ENCODE measurements around the gene FRMD1.

FRMD1 gene

DNA sequence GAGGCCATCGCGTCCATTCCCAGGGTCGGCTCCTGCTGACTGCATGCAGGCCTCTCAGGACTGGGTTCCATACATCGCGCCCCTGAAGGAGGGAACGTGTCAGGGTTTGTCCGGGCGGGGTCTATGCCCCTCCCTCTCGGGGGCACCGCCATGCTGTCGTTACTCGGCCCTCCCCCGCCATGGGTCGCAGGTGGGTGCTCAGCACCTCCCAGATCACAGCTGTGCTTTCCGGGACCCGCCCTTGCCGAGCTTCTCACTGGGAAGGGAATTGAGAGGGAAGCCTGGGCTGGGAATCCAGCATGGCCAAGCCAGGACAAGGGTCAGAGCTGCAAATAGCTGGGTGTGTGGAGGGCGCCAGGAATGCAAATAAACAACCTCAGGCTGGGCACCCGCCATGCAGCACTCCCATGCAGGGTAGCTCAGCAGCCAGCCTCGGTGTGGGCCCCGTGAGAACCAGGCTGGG is at the start of gene FRMD1:
FRMD1 (minus strand) TSS at position 270 of the 463 bp plus-strand sequence; CDS start at position 152, 118 bp downstream.
- no peak for DNase-seq

DNA sequence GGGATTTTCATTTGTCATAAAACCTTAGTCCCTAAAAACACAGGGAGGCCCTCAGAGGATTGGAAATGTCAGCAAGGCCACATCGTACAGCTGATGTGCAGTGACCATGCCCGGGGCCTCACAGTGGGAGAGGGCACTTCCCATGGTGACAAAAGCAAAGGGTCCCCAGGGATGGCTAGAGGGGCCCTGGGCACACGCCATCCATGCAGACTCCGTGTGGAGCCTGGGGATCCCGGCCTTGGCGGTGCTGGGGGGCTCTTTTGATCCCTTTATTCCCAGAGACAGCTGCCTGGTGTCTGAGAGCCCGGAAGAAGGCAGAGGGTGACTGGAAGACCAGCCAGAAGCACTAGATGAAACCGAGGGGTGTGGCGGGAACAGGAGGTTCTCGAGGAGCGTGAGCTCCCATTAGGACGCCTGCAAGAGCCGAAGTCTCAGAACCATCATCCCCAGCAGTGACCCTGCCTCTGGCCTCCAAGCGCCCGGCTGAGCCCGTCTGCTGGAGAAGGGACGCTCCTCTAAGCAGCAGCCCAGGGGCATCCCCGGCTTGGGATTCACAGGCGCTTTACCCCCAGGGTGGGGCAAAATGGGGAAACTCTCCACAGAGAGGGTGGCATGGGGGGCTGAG is 49.1 kb upstream of the FRMD1 start:
- no peak for DNase-seq

DNA sequence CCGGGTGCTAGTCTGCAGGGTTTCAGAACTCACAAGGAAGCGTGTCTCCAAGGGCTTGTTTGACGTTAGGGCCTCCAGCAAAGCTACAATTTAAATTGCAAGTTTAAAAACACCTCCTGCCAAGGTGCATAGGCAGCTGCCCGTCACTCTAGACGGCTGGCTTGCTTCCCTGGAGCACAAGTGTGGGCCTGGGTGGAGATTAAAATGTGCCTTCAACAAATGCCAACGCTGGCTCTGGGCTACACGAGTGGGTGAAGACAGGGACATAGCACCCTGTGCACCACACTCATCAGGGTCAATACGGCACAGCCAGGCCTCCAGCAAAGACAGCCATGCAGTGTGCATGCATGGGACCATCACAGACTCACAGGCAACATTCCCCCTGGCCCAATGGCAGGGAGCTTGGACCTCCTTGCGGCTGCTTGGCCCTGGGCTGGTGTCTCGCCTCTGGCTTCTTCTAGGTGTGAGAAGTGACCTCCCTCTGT is 48.4 kb upstream of the FRMD1 start:
- no peak for DNase-seq

DNA sequence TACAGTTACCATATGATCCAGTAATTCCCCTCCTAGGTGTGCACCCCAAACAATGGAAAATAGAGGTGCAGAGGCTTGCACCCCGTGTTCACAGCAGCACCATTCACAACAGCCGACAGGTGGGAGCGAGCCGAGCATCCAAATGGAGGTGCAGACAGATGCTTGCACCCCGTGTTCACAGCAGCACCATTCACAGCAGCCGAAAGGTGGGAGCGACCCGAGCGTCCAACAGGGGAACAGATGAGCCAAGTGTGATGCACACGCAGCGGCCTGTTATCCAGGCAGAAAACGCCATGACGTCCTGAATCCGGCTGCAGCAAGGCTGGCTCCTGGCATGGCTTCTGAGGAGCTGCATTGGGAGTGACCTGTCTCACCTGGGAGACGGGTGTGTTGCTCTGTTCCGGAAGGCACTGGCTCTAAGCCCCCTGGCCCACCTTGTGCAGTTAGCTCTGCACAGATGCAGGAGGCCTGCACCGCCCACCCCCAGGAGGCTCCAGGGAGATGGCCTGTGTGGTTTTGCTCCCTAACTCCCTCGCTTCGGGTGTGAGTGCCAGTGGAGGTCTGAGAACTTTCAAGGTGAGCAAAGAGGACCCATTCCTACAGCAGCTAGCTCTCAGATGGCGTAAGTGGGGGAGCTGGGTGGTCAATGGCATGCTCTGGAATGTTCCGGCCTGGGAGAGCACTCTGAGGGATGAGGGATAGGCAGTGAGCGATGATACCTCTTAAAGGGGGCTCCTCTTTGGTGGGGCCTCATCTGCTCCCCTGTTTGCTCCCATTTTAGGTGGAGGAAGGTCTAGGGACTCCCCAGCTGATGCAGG is 47.8 kb upstream of the FRMD1 start:
- DNase-seq: no peak

DNA sequence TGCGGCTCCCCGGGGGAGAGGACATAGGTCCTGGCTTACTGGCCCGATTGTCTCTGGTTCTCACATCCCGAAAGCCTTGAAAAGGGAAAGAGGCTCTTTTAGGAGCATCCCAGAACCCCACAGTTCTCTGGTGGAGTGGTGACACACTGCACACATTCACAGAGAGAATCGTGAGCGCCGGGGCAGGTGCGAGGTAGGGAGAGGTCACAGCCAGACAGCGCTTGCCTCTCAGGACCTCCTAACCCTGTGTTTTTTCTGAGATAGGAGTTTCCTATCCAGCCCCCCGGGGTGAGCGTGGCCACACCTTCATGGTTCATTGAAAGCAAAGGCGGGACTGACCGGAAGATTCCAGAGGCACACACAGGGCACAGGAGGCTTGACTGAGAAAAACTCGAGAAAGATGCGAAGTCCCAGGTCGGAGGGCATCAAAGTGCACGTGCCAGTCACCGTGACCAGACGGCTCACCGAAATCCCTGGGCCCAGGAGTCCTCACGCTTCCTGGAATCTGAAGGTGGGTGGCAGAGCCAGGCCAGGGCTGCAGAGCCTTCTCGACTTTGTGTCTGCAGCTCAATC is 46.5 kb upstream of the FRMD1 start:
- DNase-seq: no peak

DNA sequence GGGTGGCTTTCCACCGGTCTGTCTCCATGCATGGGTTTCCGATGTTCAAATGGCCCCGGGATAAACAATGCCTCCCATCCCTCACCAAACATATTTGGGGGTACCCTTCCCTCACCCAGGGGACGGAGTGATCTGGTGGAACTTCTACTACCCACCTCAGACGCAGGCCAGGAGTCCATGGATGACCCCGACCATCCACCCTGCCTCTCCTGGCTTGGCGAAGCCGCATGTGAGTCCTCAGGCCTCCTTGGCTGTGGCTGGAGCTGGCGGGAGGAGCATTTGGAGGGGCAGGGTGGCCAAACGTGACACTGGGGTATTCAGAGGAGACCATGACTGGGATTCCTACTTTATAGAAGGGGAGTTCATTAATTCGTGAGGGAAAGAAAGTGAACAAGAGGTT is 45.9 kb upstream of the FRMD1 start:
- DNase-seq: no peak

DNA sequence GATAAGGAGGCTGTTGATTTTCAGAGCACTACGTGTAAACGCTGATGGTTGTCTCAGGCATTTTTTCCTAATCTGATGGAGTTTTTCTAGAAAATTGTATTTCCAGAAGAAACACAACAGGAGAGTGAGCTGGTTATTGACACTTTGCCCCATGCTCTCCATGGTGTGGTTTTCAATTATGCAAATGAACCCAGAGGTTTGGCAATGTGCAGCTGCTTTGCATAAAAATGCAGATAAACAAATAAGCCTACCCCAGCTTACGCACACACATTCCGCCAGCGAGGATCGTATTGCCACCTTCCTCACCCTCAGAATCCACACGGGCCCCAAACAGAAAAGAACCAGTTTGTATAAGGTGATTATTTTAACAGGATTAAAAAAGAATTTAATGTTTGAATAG is 45.1 kb upstream of the FRMD1 start:
- DNase-seq: no peak

DNA sequence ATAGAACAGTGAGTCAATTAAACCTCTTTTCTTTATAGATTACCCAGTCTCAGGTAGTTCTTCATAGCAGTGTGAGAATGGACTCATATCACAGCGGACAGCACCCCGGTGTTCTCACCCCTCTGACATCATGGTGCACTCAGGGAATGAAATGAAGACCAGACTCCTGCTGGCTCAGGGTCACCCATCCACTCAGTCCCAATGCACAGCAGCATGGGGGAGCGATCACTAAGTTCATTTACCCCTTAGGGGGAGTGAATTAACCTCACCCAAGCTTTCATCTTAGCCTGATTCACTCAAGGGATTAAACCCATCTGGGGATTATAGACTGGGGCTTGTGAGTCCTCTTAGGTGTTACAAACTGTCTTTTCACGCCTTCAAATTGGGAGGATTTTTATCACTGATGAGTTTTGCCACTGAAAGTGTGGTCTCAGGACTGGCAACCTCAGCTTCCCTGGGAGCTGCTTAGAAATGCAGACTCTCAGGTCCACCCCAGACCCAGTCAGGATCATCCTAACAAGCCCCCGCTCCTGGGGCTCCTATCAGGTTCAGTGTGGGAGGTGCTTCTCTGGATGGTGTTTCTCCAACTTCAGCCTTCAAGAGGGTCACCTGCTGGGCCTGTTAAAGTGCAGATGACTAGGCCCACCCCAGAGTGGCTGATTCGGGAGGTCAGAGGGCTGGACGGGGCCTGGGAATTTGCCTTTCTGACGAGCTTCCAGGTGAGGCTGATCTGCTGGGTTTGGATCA is 44.3 kb upstream of the FRMD1 start:
- no peak for DNase-seq

DNA sequence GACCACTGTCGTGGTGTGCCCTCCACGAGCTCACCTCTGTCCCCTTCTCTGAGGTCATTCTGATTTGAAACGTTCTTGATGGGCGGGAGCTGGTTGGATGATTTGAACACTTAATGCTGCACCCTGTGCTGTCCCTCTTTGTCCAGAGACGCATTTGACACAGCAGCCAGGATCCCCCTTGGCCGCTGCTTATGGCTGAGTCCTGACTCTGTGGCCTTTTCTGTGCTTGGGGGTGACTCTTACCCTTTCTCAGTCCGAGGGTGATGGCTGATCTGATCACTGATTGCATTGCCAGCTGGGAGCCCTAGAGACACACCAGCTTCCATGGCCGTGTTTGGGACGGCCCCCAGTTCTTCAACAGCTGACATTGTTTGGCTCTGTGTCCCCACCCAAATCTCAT is 43.5 kb upstream of the FRMD1 start:
- no peak for DNase-seq

DNA sequence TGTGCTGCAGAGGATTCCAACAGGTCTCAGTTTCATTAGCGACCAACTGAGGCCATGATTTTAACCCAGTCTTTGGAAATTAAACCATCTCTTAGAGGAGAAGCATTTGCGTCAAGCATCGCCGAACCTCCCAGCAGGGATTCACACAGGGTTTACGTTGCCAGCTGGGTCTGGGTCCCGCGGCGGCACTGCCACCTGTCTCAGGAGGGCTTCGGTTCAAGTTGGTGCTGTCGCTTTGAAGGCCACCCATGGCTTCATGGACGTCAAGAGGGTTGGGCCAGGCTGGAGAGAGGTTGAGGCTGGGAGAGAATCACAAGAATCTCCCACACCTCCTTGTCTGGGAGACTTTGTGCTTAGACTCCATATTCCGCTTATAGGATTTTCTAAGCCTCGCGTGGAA is 43.0 kb upstream of the FRMD1 start:
- DNase-seq: no peak

DNA sequence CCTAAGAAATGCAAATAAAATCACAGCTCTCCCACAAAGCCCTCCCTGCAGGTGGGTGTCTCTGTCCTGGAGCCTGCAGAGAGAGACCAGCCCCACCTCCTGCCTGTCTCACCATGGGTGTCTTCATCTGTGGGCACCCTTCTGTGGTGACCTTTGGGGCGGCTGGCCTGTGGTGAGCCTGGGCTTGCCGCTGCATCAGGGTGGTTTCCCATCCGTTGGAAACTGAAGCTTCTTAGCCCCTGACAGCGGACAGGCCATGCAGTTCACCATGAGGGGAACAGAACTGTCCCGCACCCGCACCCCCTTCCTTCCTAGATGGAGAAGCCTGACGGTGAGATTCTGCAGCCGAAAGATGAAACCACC is 42.3 kb upstream of the FRMD1 start:
- no peak for DNase-seq

DNA sequence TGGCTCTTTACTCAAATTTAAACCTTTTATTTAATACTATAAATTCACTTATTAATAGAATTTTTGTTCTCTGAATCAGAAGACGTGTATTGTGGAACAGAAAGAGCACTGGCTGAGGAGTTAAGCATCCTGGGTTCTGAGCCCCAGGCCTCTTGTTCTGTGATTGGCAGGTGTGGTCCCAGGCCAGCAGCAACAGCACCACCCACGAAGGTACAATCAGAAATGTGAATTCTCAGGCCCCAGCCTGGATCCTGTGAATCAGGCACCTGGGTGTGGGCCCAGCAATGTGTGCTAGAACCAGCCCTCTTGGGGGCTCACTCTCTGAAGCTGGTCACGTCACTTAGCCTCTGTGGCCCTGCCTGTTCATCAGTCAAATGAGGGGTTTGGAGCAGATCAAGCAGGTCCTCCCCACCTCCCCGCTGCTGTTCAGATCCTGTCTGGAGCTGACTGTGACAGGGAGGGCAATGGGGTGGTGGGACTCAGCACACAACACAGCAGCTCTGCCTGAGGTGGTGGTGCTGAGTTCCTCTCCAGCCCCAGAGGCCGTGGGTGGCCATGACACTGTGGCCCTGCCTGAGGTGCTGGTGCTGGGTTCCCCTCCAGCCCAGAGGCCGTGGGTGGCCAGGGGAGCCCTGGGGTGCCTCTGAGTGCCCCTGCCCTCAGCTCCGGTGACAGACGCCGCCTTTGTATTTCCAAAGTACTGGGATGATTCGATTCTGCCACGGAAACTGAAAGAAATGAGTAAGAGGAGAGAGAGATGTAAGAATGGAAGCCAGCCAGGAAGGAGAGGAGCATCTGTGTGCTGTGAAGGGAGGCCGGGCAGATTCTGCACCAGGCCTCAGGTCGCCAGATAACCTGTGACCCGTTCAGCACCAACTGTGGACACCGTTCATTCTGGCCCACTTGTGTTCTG is 41.6 kb upstream of the FRMD1 start:
- DNase-seq: no peak

DNA sequence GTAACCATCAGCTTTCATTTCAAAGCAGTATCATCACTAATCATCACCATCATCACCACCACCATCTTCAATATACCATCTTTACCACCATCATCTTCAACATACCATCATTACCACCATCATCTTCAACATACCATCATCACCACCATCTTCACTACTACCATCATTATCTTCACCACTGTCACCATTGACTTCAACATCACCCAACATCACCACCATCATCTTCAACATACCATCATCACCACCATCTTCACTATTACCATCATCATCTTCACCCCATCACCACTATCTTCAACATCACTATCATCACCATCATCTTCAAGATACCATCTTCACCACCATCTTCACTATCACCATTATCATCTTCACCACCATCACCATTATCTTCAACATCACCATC is 40.5 kb upstream of the FRMD1 start:
- DNase-seq: no peak

DNA sequence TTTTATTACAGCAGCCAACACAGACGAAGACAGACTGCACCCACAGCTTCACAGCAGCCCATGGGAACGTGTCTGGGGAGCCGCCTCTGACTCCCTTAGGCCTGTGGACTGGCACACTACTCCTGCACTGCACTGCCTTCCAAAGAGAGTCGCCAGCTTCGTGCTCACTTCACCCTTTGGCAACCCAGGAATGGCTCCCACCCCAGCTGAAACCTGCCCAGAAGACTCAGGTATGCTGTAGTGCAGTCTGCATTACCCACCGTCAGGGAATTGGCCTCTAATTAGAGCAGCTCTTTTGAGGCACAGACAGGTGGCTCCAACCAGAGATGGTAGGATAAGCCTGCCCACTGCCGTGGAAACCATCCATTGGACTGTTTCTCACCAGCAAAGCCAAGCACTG is 39.9 kb upstream of the FRMD1 start:
- DNase-seq: no peak

DNA sequence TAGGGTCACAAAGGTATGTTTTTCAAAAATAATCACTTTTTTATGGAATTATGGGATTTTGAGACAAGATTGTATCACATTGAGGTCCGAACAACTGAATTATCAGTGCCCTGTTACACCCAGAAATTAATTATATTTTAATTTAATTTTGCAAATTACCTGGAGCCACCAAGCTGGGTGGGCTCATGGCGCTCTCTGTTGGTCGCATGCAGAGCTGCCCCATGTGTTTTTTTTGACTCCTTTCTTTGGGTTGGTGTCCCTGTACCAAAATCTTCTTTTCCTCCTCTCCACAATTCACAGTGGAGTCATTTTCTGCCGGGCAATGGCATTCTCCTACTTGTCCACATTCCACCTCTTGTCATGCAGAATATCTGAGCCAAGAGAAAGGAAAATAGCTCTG is 38.9 kb upstream of the FRMD1 start:
- no peak for DNase-seq

DNA sequence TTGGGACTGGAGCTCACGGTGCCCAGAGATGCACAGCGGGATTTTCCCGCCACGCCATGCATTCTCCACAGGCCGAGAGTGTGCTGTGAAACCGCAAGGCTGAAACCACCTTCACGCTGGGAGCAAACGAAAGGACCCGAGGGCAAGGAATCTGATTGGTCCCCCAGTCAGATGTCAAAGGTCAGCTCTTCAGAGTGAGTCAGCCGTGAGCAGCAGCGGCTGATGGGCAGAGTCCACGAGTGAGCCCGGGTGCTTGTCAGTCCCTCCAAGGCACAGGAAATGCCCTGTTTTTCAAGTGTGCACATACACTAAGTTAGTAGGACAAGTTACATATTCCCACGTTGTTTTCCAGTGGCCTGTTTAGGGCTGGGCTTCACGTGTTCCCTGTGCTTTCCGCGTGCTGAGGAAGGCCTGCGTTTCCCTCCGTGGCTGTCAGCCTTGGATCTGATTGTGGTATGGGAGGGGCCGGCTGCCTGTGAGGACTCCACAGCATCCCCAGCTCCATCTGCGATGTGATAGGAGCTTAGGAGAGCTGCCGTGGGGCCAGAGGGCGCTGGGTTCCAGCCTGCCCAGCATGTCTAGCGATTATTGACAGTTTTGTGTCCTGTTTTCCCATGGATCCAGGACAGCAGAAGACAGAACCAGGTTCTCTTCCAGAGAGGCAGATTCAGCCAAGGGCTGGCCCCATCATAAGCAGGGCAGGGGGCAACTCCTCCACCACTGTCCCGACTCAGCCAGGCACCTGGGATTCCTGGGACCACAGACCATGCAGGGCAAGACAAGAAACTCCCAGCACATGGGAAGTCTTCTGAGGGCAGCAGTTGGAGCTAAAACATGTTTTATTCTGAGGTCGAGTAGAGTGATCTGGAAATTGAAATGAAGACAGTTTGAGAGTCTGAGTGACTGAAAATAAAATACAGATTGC is 38.2 kb upstream of the FRMD1 start:
- DNase-seq: no peak

DNA sequence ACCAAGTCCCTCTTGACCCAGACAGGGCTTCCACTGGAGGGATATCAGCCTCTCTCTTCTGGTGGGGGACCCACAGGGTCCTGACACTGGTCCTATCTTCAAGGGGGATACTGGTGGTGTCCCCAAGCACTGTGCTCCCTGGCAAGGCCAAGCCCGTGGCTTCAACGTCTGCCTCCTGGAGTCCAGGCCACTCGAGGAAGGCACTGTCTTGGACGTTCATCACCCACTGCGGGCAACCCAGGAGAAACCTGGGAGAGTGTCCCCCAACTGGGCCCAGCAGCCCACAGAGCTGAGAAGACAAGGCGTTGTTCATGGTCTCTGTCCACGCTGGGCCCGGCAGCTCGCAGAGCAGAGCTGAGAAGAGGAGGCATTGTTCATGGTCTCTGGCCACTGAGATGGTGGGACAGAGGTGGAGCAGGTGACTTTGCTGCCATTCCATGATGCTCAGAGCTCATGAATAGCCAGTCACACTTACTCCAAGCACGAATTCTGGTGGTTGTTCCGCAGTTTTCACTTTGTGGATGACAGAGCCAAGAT is 37.5 kb upstream of the FRMD1 start:
- DNase-seq: no peak

DNA sequence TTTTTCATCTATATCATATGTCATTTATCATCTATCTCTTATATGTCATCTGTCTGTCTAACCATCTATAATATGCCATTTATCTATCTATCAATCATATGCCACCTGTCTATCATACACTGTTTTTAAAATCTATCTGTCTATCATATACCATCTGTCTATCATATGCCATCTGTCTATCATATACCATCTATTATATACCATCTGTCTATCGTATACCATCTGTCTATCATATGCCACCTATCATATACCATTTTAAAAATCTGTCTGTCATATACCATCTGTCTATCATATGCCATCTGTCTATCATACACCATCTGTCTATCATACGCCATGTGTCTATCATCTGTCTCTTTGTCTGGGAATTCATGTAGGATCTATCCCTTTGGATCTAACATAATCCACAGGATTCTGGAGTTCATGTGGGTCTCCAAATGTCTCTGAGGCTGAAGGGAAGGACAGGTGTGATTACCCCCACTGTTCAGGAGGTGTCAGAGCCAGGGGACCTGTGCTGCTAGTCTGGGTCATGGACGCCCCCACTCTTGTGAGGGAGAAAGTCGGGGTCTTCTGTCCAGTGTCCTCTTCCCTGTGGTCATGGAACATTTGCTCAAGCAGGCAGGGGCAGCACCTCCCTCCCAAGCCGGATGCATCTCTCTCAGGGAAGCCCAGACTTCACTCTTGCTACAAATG is 36.9 kb upstream of the FRMD1 start:
- no peak for DNase-seq

DNA sequence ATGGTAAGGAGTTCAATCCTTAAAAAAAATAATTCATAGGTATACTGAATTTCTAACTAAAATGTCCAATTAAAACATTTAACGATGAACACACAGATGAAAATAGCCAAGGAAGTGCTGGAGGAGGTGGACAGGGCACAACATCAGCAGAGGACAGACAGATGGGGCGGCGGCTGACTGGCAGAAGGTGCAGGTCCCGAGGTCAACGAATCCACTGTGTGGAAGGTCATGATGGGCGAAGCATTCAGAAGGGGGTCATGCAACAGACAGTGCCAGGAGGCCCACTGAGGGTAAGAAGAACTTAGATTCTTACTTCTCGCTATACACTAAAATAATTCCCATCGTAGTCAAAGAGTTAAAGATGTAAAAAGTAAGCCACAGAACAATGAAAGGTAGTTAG is 34.2 kb upstream of the FRMD1 start:
- DNase-seq: no peak

DNA sequence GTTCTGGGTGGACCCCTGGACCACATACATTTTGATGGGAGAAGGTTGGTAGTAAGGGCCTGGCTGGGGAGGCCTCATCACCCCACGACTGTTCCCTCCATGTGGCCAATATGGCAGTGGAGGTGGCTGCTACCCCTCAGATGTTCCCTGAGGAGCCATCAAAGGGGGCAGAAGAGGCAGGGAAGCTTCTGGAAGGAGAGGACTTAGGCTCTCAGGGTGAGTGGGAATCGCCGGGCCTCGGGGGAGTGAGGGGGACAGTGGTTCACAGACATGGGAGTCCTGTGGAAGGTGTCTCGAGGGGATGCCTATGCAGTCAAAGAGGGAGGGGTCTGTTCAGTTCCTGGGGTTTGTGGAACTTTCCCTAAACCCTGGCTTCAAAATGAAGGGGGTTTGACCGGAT is 32.9 kb upstream of the FRMD1 start:
- no peak for DNase-seq
